Activated CD4-positive, CD25-positive, alpha-beta regulatory T cell (primary cell): ENCODE measurements around the gene PDIA6.
"Not testable (repeated sequence)": the region's sequence is repeated elsewhere in the genome, so short reads cannot be mapped to it uniquely, and the experiment has no call there.

Source experiments
- DNase-seq, 4 experiments: peaks; one replicate each; lab custom pipeline; 2025; lab: John Stamatoyannopoulos, UW

The PDIA6 gene

DNA sequence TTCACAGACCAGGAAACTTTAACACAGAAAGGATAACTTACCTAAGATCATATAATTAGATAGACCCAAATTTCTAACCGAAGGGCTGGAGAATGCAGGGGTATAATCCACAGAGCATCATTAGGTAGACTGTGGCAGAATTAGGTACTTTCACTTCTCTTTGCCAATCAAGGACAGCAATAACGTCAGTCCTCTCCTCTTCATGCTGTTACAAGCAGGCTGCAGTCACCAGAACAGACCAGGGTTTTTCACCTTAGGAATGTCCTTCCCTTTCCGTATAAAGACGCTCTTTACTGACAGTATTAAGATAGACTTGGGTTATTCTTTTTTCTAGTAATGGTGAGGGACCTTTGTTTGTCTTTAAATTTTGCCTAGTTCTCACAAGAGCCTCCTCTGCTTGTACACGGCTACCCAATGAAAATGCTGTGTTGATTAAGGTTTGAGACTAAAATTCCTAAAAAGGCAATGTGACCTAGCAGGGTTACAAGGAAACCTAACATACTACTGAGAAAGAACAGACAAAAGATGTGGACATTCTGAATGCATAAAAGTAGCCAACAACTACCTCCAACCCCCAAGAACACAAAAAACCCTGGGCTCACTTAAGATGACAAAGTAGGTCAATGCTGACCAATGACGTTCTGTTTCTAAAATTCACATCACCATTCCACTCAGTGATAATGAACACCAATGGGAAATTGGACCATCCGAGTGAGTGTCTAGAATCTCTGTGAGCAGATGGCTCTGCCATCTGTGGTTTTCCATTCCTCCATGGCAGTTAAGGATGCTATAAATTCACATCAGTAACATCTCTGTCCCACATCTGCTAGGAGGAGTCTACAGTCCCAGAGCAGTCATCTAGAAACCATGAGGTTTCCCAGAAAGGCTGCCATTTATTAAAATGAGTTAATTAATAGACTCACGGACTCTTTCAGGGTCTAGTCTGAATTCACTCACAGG, 2.1 kb downstream of the PDIA6 start:
- no peak for DNase-seq

- DNase-seq = no peak
These were observed 6.0 kb downstream of the PDIA6 start for GRCh38 chr2:10806543-10806942.

DNA sequence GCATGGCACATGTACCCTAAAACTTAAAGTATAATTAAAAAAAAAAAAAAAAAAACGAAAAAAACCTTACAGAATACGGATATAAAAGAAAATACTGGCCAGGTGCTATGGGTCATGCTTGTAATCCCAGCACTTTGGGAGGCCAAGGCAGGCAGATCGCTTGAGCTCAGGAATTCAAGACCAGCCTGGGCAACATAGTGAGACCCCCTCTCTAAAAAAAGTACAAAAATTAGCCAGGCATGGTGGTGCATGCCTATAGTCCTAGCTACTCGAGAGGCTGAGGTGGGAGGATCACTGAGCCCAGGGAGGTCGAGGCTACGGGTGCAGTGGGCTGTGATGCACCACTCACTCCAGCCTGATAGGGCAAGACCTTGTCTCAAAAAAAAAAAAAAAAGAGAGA, 6.6 kb downstream of the PDIA6 start:
- DNase-seq = not testable (repeated sequence)

- no peak for DNase-seq
These were observed 9.9 kb downstream of the PDIA6 start for GRCh38 chr2:10802657-10803056.

DNA sequence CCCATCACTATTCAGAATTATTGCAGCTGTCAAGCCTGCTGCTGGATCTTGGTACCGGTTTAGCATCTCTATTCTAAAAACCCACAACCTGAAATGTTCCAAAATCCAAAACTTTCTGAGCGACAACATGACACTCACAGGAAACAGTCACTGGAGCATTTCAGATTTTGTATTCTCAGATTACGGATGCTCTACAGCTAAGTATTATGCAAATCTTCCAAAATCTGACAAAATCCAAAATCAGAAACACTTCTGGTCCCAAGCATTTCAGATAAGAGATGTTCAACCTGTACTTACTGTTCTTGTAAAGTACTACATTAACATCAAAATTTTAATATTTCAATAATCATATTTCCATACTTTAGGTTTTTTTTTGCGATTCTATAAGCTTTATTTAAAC, 12.4 kb downstream of the PDIA6 start:
- DNase-seq = no peak

DNA sequence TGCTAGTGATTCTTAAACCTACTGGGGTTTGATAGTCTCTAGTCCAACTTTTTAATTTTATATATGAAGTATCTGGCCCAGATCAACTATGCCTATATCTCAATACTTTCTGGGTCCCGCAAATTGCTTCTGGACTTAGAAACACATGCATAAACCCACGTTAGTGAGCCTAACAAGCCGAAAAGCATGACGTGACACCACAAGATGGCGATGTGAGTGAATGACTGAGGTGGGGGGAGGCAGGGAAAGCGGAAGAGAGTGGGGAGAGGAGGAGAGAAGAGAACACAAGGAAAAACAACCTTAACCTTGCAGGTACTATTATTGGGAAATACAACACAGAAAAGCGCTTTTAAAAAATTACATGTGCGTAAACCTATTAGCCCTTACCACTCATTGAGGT, 13.8 kb downstream of the PDIA6 start:
- no peak for DNase-seq

- DNase-seq = no peak
These were observed 15.9 kb downstream of the PDIA6 start for GRCh38 chr2:10796703-10797102.

DNA sequence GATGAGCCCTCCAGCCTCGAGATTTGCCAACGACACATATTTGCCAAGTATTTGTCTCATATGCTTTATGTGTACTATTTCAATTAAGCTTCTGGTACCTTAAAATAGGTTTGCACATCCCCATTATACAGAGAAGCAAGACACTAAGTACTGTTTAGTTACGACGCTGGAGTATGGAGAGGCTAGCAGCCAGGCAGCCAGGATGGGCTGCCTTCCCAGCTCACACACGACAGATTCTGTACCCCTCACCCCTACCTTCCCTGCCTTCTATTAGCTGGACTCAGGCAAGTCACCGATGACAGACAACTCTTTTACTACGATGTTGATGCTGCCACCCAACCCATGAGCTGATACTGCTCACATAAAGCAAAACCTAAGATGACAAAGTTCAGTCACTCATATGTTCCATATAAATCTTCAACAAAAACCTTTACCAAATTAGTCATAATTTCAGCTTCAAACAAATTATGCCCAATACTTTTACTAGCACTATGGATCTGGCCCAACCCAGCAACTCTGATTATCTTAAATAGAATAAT, 17.0 kb downstream of the PDIA6 start:
- no peak for DNase-seq

GRCh38 chr2:10794876-10795275, 17.7 kb downstream of the PDIA6 start:
- DNase-seq = no peak

DNA sequence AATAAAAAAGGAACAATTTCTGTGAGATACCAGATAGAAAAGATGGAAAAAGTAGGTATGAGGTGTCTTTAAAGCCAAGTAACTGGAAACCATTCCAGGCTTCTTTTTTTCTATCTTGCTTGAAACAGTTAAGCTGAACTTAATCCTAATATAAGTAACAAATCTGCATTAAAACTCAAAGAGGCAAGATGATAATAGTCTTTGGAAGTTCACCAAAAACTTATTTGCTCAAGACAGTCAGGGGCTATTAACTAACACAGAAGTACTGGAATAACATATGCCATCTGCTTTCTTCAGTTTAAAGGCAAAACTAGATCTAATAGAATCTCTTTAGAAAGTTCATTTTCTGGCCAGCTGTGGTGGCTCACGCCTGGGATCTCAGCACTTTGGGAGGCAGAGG, 18.8 kb downstream of the PDIA6 start:
- no peak for DNase-seq

DNA sequence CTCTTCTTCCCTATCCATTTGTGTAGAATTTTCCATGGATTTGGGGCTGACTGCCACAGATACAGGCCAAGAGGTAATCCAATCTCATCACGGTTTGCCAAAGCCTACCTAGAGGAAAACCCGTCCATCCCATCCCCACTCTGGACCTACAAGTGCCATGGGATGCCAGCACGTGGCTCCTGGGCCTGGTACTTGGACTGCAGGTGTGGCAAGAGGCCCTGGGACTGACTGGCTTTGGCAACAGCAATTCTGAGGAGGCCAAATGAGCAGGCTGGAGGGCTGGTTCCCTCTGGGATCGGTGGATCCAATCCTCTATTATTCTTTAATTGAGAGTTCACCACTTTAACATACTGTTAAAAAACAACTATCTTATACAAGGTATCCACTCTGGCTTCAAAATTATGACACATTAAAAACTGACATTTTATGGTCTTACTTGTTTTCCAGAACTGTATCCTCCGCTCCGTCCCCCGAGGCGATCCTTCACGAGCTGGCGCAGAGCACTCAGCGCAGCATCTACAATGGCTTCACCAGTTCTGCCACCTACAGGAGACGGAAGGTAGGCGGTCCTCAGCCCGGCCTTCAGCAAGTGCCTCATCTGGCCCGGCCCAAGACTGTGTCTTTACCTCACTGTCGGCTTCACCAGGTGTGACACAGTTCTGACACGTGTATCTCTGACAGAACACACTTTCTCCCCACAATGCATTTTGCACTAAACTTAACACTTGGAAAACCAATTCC, 19.8 kb downstream of the PDIA6 start:
- no peak for DNase-seq

DNA sequence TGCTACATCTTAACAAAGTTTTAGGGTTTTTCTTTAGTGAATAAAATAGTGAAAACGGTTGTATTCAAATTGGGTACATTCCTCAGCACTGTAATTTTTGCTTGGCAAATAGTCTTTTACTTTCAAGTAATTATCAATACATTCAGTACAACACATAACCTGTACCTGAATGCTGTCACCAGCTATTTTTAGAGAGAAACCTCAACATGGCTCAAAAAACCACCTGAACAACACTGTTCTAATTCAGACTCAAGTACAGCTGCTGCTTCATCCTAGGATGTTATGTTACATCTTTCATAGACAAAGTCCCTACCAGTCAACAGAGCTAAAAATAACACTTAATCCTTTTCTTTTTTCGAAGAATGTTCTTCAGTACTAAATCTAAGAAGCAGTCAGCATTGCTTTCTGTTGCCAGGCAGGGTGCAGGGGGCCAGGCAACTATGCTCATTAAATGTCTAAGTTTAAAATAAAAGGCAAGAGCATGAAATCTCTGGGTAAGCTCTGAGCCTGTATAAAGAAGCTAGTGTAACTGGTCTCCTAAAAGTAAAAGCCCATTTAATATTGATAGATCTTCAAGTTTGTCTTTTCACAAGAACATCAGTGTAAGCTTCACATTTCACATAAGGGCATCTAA, 20.5 kb downstream of the PDIA6 start:
- no peak for DNase-seq

DNA sequence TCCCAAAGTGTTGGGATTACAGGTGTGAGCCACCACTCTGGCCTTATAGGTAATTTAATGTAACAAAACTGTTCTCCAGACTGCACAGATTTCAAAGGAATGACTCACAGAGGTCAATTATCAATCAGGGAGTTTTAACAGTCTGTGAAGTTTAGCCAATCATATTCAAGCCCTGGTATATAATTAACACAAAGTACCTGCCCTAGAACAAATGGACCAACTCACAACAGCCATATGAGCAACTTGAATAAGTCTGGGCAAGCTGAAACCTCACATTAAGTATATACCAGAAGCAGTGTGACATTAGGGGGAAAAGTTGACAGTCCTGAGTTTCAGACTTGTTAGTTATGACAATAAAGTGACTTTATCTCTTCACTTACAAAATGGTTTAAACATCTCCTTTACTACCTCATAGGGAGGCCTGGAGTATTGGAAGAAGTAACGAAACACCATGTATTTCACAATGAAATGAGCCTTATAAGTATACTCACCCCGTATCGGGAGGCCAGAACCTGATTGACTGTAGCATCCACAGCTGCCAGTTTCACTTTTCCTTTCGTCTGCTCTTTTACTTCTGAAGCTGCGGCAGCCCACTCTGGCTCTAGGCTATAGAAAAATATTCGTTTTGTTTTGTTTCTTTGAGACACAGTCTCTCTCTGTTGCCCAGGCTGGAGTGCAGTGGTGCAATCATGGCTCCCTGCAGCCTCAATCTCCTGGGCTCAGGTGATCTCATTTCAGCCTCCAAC, 22.2 kb downstream of the PDIA6 start:
- DNase-seq = peak in 1 of 4 experiments; percentile 10

DNA sequence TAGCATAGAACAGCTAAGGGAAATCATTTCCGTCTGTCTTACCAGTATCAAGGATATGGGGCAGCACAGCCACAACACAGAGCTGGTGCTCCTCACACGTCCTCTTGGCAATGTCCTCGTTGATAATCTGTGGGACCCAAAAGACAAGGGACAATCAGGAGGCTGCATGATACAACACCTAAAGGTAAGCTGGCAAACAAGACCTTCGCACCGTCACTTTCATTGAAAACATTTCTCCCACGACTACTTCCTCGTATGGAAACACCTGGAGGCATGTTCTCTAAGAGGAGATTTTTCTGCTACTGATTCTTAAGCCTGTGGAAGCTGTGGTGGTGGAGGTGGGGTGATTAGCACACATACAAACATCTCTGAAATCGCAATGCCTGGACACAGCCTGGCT, 23.7 kb downstream of the PDIA6 start:
- DNase-seq = no peak

DNA sequence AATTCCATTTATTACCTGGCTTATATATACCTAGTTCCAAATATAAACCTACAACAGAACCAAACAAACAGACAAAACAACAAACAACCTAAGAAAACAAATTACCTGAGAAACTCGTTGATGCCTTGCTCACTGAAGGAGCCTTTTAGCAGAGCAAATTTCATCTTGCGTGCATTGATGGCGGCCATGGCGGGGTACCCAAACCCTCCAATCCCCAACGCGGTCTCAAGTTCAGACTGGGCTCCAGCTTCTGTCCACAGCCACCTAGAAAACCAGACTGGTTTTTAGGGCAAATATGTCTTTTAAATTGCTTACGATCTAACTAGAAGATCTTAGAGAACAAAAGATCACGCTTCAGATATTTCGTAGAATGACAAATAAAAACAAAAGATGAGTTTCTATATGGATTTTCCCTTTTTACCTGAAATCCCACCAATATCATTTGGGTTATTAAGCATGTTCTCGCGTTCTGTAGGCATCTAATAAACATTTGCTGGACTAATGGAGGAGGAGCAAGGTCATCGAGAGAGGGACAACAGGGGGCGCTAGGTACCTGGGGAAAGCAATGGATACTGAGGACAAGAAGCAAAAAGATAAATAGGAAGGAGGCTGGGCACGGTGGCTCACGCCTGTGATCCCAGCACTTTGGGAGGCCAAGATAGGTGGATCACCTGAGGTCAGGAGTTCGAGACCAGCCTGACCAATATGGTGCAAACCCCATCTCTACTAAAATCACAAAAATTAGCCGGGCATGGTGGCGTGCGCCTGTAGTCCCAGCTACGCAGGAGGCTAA, 25.2 kb downstream of the PDIA6 start:
- no peak for DNase-seq

- DNase-seq = no peak
These were observed 26.2 kb downstream of the PDIA6 start for GRCh38 chr2:10786240-10786982.

DNA sequence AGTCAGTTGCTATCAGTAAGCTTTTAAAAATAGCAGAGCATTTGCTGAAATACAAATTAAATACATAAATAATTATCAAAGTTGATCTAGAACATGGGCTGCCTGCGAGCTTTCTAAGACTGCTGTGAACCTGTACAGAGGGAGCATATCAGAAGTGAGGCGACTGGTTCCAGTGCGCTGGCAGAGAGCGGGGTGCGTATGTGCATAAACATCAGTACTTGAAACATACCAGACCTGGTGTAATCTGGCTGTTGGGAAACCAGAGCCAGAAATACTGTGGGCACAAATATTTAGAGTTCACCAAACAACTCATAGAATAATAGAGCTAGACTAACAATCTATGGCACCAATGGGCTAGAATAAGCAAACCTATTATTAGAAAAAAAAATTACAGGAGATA, 27.3 kb downstream of the PDIA6 start:
- no peak for DNase-seq

- no peak for DNase-seq
These were observed 27.9 kb downstream of the PDIA6 start for GRCh38 chr2:10784719-10785118.

- no peak for DNase-seq
These were observed 29.2 kb downstream of the PDIA6 start for GRCh38 chr2:10783421-10783820.

DNA sequence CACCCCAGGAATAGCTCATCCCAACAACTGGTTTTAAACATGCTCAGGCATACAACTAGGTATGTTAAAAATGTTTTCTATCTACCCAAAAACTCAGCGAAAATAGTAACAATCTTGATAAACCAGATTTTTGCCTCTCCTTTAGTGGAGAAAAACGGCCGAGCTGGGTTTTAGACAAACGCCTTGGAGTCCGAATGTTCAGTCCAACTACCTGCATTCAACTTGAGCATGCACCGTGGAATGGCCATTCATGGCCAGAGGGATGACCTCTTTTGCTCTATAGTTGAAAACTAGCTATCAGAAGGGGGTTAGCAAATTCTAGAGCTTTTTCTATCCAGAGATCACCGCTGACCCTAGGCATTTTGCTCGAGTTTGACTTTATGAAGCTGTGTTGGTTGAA, 30.8 kb downstream of the PDIA6 start:
- no peak for DNase-seq
